HL-60 (cell line): ENCODE results near the gene TNFAIP8.

Experiments
- CTCF ChIP-seq: IDR thresholded peaks from one replicate; pipeline ENCODE4 v1.5.1; 2011; ENCODE audit warnings: low read length, control low read depth, inconsistent platforms; ENCODE audit not compliant: insufficient read depth
- GABPA ChIP-seq: IDR thresholded peaks from 2 replicates; pipeline ENCODE4 v1.6.1; 2012; ENCODE audit warnings: low read depth
- POLR2AphosphoS5 ChIP-seq: IDR thresholded peaks from 2 replicates; pipeline ENCODE4 v1.6.1; 2012; ENCODE audit warnings: low read depth
- REST ChIP-seq: IDR thresholded peaks from 2 replicates; pipeline ENCODE4 v1.6.1; 2012; ENCODE audit warnings: low read depth; ENCODE audit not compliant: insufficient replicate concordance
- SPI1 ChIP-seq: IDR thresholded peaks from 2 replicates; pipeline ENCODE4 v1.6.1; 2012; ENCODE audit warnings: low read depth, mild to moderate bottlenecking, borderline replicate concordance

- TF ChIP-seq CTCF (no peak), REST (no peak), POLR2AphosphoS5 (no peak), GABPA (no peak), SPI1 (no peak)
These were observed 5.8 kb downstream of the TNFAIP8 start for GRCh38 chr5:119361594-119362125.
